GM18907 (cell line): ENCODE data around the gene PIP4K2C.
"Not testable (repeated sequence)": the region's sequence is repeated elsewhere in the genome, so short reads cannot be mapped to it uniquely, and the experiment has no call there.

Experiments used
- ATAC-seq: cut with Tn5 transposase; IDR thresholded peaks from one replicate; pipeline ENCODE4 v1.9.1; 2021; ENCODE audit warnings: mild to moderate bottlenecking, moderate library complexity; ENCODE audit not compliant: unreplicated experiment

Gene PIP4K2C

GRCh38 chr12:57609101-57609780 is 18.2 kb downstream of the PIP4K2C start:
- no peak for ATAC-seq

- no peak for ATAC-seq
Observed at GRCh38 chr12:57609781-57610553, 19.0 kb downstream of the PIP4K2C start.

- no peak for ATAC-seq
Observed at GRCh38 chr12:57610554-57611107, 19.6 kb downstream of the PIP4K2C start.

DNA sequence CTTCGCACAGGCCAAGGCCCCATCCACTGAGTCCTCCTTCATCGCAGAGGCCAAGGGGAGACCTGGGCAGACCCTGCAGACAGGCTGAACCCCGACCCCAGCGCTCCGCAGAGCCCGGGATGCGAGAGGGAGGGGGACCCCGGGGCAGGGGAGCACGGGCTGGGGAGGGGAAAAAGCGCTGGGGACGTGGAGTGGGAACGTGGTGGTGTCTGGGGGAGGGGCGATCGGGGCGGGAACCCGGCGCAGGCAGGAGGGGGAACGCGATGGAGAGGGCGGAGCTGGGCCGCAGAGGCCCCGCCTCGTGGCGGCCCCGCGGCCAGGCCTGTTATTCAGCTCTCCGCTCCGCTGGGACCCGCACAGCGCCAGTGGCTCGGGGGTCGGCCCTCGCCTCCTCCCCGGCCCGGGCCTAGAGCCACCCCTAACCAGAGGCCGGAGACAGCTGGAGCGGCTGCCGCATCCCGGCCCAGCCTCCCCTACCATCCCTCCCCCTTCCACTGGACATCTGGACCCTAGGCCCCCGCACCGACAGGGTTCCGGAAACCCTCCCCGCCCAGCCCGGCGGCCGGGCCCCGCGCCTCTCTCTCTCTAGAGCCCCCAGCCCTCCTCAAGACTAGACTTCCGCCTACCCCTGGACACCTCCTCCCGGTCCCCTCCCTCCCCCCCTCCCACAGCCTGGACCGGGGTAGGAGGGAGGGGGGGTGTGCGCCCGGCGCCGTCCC is 20.3 kb downstream of the PIP4K2C start, which contains the start of gene ARHGEF25:
ARHGEF25 (plus strand) TSS at position 328 of the 719 bp plus-strand sequence. CDS start 460 bp downstream, outside the sequence.
- ATAC-seq, result no peak

DNA sequence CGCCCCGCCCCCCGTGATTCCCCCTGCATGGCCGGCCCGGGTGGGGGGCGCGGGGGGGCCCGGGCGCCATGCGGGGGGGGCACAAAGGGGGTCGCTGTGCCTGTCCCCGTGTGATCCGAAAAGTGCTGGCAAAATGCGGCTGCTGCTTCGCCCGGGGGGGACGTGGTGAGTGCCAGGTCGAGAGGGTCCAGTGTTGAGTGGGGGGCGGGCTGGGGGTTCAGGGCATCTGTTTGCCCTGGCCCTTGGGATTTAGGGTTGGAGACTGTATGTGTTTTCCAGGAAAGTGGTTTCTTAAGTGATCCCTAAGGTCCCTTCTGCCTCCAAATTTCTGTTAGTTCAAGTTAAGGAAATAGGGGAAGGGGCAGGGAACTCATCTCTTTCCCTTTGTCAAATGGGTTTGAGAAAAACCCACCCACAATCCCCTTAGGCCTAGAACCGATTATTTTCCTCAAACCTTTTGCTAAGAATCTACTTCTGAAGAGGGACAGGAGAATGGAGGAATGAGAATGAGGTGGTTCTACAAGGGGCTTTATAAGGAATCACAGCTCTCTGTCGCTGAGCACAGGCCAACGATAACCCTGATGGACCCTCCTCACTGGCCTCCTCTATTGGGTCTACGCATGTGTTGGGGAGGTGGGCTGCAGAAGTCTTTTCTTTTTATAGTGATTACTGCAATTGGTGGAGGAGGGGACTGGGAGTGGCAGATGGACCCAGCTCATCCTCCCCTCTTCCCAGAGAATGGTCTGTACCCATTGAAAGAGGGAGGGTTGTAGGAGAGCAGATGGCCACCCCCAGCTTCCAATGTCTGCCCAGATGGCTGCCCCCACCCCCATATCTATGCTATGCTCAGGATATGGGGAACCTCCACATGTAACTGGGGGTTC is 21.1 kb downstream of the PIP4K2C start:
- no peak for ATAC-seq

GRCh38 chr12:57612711-57613426 is 21.9 kb downstream of the PIP4K2C start:
- no peak for ATAC-seq

- no peak for ATAC-seq
Observed at GRCh38 chr12:57613427-57614109, 22.6 kb downstream of the PIP4K2C start.

DNA sequence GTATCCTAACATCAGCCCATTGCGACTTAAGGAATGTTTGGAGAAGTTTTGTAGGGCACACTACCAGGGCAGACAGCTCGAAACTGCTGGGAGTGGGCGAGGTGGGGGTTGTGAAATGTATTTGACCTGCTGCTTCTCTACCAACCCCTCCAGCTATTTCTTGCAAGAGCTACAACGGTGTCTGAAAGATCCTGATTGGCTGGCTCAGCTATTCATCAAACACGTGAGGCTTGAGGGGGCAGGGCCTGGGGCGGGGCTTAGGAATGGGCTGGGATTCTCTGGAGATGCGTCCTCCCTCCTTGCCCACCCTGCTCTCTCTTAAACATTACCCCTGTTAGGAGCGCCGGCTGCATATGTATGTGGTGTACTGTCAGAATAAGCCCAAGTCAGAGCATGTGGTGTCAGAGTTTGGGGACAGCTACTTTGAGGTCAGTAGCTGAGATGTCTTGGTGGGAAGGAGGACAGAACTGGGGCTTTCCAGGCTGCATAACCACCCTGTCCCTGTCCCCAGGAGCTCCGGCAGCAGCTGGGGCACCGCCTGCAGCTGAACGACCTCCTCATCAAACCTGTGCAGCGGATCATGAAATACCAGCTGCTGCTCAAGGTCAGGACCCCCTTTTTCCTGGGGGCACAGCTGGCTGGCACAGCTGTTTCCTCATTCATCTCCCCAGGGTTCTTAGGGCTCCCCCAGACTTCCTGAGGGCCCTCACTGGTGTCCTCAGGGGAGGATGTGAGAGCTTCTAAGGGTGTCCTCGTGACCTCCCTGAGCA is 23.4 kb downstream of the PIP4K2C start:
- ATAC-seq, result peak; percentile 70

DNA sequence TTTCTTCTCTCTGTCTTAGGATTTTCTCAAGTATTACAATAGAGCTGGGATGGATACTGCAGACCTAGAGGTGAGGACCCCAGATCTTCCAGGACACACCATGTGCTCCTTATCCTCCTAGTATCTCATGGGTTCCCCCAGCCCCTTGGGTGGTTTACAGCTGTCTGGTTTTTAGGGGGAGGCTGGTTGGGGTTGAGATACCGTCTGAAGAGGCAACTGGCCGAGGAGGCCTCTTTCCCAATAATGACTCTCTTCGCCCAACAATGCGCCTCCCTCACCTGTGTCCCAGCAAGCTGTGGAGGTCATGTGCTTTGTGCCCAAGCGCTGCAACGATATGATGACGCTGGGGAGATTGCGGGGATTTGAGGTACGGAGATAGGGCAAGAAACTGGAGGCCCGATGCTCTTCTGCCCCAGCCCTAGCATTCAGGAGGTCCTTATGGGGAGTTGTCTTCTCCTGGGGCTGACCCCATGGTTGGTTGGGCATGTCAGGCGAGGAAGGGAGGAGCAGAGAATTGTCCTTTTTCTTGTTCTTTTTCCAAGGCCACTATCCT is 24.0 kb downstream of the PIP4K2C start:
- ATAC-seq, result no peak

- ATAC-seq, result no peak
Observed at GRCh38 chr12:57615637-57616036, 24.6 kb downstream of the PIP4K2C start.

DNA sequence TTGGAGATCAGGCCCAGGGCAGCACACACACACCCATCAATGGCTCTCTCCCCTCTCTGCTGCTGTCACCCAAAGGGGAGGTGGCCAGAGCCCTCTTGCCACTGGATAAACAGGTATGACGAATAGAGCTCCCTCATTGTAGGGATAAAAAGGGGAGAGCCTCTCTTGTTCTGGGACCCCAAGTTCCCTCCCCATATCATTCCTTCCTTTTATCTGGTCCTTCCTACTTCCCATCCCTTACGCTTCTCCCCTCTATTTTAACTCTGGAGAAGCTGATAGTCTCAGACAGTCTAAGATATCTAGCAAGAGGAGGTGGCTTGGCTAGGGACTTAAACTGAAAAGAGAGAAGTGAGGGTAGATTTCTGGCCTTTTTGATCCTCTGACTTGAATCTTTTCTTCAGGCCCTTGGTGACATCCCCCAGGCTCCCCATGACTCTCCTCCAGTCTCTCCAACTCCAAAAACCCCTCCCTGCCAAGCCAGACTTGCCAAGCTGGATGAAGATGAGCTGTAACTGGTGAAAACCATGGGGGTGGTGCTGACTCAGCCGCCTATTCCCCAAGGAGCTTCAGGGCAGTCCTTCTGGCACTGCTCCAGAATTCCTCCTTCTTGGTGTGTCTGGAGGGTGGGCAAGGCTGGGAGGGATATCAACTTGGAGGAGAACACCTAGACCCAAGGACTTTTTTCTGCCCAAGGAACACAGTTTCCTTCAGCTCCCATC is 25.6 kb downstream of the PIP4K2C start:
- ATAC-seq, result no peak

DNA sequence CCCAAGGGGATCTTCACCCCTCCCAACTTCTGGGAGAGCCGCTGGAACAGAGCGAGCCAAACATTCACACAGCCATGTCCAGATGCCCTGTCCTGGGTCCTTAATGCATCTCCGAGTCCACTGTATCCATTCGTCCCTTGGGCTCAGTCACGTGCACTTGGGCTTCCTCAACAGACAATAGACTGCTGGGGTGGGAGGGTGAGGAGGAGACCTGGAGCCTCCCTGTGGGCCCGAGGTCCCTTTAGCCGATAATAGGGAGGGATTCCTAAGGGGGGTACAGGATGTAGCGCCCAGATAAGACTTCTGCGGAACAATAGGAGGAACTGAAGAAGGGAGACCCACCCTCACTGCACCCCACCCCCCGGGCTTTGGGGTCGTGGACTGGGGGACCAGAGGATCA is 26.9 kb downstream of the PIP4K2C start:
- no peak for ATAC-seq

DNA sequence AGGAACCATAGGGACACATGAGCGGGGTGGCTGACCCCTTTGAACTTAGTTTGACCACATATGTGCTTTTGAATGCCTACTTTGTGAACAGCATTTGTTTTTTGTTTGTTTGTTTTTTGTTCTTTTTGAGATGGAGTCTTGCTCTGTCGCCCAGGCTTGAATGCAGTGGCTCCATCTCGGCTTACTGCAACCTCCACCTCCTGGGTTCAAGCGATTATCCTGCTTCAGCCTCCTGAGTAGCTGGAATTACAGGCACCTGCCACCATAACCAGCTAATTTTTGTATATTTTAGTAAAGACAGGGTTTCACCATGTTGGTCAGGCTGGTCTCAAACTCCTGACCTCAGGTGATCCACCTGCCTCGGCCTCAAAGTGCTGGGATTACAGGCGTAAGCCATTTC is 27.4 kb downstream of the PIP4K2C start:
- ATAC-seq, result not testable (repeated sequence)

GRCh38 chr12:57618966-57619433 is 28.0 kb downstream of the PIP4K2C start:
- no peak for ATAC-seq

GRCh38 chr12:57619434-57620244 is 28.6 kb downstream of the PIP4K2C start:
- ATAC-seq, result no peak

DNA sequence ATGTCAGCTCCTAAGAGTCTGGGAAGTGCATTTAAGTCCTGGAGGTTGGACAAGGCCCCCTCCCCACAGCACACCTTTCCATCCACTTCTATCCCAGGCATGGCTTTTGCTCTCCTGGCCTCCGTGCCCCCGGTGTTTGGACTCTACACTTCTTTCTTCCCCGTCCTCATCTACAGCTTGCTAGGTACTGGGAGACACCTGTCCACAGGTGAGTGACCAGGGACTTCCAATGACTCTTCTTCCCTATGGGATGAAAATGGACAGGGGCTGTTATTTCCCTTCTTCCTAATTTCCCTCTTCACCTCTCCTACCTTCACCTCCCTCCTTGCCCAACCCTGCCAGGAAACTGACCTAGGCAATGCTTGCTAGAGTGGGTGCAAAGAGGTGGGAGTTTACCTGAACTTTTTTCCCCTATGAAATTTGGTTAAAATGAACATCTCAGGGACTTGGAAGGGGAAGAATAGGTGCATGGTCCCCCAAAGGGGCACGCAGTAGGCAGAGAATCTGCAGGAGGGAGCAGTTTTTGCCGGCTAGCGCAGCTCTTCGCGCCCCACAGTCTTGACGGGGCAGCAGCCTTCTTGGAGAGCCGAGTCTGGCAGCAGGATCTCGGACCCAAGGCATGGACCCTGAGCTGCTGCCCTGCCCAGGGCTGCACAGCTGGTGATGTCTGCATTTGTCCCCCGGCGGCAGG is 29.4 kb downstream of the PIP4K2C start:
- no peak for ATAC-seq
